Heart left ventricle (tissue), 13 donors: ENCODE results near the gene IFNL4.

ENCODE experiments used
- CTCF ChIP-seq, 12 donors: fragments of 200-600 bp; sonication (generic) in 4 of 12; IDR thresholded peaks; one replicate each; pipeline versions ENCODE4 v1.5.0 to v1.8.0; 2018 to 2022; ENCODE audit warnings: antibody characterized with exemption in 12 of 12, mild to moderate bottlenecking in 5 of 12
- POLR2A ChIP-seq, 2 donors: fragments of 450-650 bp; IDR thresholded peaks; one replicate each; pipeline ENCODE4 v1.6.1; 2017; ENCODE audit warnings: antibody characterized with exemption in 2 of 2, mild to moderate bottlenecking in 2 of 2, moderate library complexity in 2 of 2
- donor health status: ischemic (EF 13 %, LVEDD 7.1; RV severe dilation, severe dysfunction).
- donor health status: DM: no; HTN: yes; CAD: no.
- donor health status: DM: no; HTN: no; CAD: no.
- donor health status: ischemic (EF 25% LVEDD 6.9; RV normal size, moderate dysfunction).
- donor health status: ischemic (EF 25% LVEDD 5.7; RV mildly dilated, moderate dysfunction).
- donor health status: ischemic (EF 35%, LVEDD 5.7; RV mildly dilated, moderate dysfunction).
- donor health status: nonischemic (EF 11% LVEDD 7.7; RV severe dilation, severe dysfunction).
- donor health status: DM: yes; HTN: yes; CAD: no.
- donor health status: PGD.
- donor health status: ischemic (EF 29% LVEDD 5.4; RV normal size, mild dysfunction).
- donor health status: nonischemic (EF 23%, LVEDD 6.1; RV moderate dilation, normal function).

- TF ChIP-seq POLR2A (IDR thresholded peaks at IDR 0.05): no peak
- TF ChIP-seq CTCF (IDR thresholded peaks at IDR 0.05): no peak
Measured at GRCh38 chr19:39223703-39224279, 24.9 kb downstream of the IFNL4 start.
